Stomach (tissue), 9 donors: ENCODE results near the gene MYOG. TPM values are rescaled to one million over a fixed set of nuclear protein-coding genes. Genes with fewer than 3 reads are reported as not detected.

ENCODE experiments used
- DNase-seq, 2 donors: peaks; one replicate each; pipeline versions ENCODE4 v3.0.0 to v3.0.0-alpha.2; 2013 to 2019
- H3K27ac ChIP-seq, 5 donors: fragments of 200-600 bp in 4 of 5; sonication (generic) in 4 of 5; one replicate each; pipeline ENCODE4 v1.5.1; 2013 to 2019; ENCODE audit warnings: mild to moderate bottlenecking in 1 of 5, moderate library complexity in 1 of 5
- H3K27me3 ChIP-seq, 3 donors: fragments of 200-600 bp; sonication (generic); one replicate each; pipeline ENCODE4 v1.5.1; 2017 to 2019; ENCODE audit warnings: mixed run types in 1 of 3
- H3K36me3 ChIP-seq, 4 donors: fragments of 200-600 bp; sonication (generic); 1 replicate in 3 of 4; 2 replicates in 1 of 4; pipeline ENCODE4 v1.5.1; 2016 to 2019
- H3K4me1 ChIP-seq, 4 donors: fragments of 200-600 bp; sonication (generic); one replicate each; pipeline ENCODE4 v1.5.1; 2016 to 2019
- H3K4me3 ChIP-seq, 4 donors: fragments of 200-600 bp; sonication (generic) in 3 of 4; one replicate each; pipeline ENCODE4 v1.5.1; 2016 to 2019; ENCODE audit warnings: mild to moderate bottlenecking in 1 of 4
- H3K9me3 ChIP-seq, 4 donors: fragments of 200-600 bp; sonication (generic); one replicate each; pipeline ENCODE4 v1.5.1; 2016 to 2019
- EP300 ChIP-seq: sonication (generic); formaldehyde crosslinking; IDR thresholded peaks from one replicate; pipeline ENCODE4 v1.6.1; 2017; ENCODE audit warnings: antibody characterized with exemption
- POLR2A ChIP-seq, 4 donors: fragments of 450-650 bp; IDR thresholded peaks; one replicate each; pipeline ENCODE4 v1.6.1; 2016; ENCODE audit warnings: antibody characterized with exemption in 4 of 4, control low read depth in 2 of 4, mild to moderate bottlenecking in 1 of 4, moderate library complexity in 1 of 4
- POLR2AphosphoS5 ChIP-seq, 3 donors: sonication (generic); formaldehyde crosslinking; IDR thresholded peaks; one replicate each; pipeline ENCODE4 v1.6.1; 2016; ENCODE audit warnings: antibody characterized with exemption in 3 of 3
- WGBS, 5 donors: extraction: QIAGEN DNeasy Blood & Tissue Kit in 3 of 5; methylation state at CpG; one replicate each; pipeline versions ENCODE4 v1.1.5 to v1.1.7; 2013 to 2018; 5-methylcytosine and 5-hydroxymethylcytosine counted together
- intact Hi-C: fragments of 100-400 bp; cut with DNase I; formaldehyde crosslinking; loops from one replicate; pipeline ENCODE4 v1.15.1; 2023; ENCODE audit warnings: low total_unique reads
- polyA plus RNA-seq, 3 donors: library from polyadenylated mRNA; stranded (reverse); fragments of 200-250 nt; gene quantifications; one replicate each; pipeline ENCODE4 v1.2.3, GENCODE V29; 2013
- total RNA-seq, 5 donors: library from RNA; depleted of rRNA; stranded (reverse); fragments of >200 nt; gene quantifications; one replicate each; pipeline versions ENCODE4 v1.1.0 to v1.2.3, GENCODE V29; 2014 to 2016
- TF ChIP-seq, protein P1 (sequence below), 7 experiments: fragments of 450-650 bp in 4 of 7; fragments of 200-600 bp in 3 of 7; sonication (generic) in 3 of 7; IDR thresholded peaks; one replicate each; pipeline ENCODE4 v1.5.1; 2016 to 2019; ENCODE audit warnings: antibody characterized with exemption in 7 of 7, control low read depth in 2 of 7, mild to moderate bottlenecking in 1 of 7
- donor health status: healthy with polysubstance abuse.
- donor health status: Bipolar disorder and iron deficiency.
- donor health status: healthy.

Gene MYOG
- total and polyA plus RNA-seq, 8 donors, result not detected

GRCh38 chr1:203033917-203034316 is 51.9 kb downstream of the MYOG start:
- Histone ChIP-seq H3K4me3 (no peak overlapping the region), H3K36me3 (no peaks in the 10 kb centered on the region), H3K27ac (no peak overlapping the region), H3K4me1 (peaks cover 0 to 36% (median 14%) of the 10 kb centered on the region in 4 donors), H3K27me3 (peaks cover 0 to 12% (median 0%) of the 10 kb centered on the region in 3 donors), H3K9me3 (no peaks in the 10 kb centered on the region)
- intact Hi-C loops, result no loop called here
- WGBS, 5 donors, result 75 to 89% (median 86%) methylated on average over 2 of the region's 2 CpGs
- DNase-seq, result no peak
- TF ChIP-seq, protein P1, sequence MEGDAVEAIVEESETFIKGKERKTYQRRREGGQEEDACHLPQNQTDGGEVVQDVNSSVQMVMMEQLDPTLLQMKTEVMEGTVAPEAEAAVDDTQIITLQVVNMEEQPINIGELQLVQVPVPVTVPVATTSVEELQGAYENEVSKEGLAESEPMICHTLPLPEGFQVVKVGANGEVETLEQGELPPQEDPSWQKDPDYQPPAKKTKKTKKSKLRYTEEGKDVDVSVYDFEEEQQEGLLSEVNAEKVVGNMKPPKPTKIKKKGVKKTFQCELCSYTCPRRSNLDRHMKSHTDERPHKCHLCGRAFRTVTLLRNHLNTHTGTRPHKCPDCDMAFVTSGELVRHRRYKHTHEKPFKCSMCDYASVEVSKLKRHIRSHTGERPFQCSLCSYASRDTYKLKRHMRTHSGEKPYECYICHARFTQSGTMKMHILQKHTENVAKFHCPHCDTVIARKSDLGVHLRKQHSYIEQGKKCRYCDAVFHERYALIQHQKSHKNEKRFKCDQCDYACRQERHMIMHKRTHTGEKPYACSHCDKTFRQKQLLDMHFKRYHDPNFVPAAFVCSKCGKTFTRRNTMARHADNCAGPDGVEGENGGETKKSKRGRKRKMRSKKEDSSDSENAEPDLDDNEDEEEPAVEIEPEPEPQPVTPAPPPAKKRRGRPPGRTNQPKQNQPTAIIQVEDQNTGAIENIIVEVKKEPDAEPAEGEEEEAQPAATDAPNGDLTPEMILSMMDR (IDR thresholded peaks at IDR 0.05), result no peak
- TF ChIP-seq POLR2AphosphoS5 (IDR thresholded peaks at IDR 0.05) (no peak), EP300 (no peak), POLR2A (IDR thresholded peaks at IDR 0.05) (no peak)

DNA sequence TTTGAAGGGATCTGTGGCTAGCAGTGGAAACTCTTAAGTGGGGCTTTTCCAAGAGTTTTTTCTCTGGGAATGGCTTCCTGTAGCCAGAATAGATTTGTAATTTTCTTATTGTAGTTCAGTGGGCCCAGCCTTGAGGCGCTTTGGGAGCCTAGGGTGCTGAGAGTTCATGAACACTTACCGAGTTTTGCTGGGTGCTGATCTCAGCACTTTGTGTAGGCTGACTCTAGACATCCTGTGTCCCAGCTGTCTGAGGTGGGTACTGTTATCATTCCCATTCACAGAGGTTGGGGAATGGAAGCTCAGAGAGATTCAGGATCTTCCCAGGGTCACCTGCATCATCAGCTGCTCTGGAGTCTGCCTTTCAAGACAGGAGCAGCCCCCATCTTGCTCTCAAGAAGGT is 52.5 kb downstream of the MYOG start:
- no peak for TF ChIP-seq EP300
- no peak for TF ChIP-seq POLR2A (IDR thresholded peaks at IDR 0.05)
- TF ChIP-seq, protein P1 (IDR thresholded peaks at IDR 0.05), result no peak
- no peak for TF ChIP-seq POLR2AphosphoS5 (IDR thresholded peaks at IDR 0.05)
- Histone ChIP-seq H3K4me3 (no peak overlapping the region), H3K36me3 (no peaks in the 10 kb centered on the region), H3K27ac (no peak overlapping the region), H3K9me3 (no peaks in the 10 kb centered on the region), H3K27me3 (peaks cover 0 to 8% (median 0%) of the 10 kb centered on the region in 3 donors), H3K4me1 (peaks cover 0 to 36% (median 12%) of the 10 kb centered on the region in 4 donors)
- intact Hi-C loops, result no loop called here
- WGBS, 5 donors, result 80 to 94% (median 89%) methylated on average over 2 of the region's 2 CpGs
- no peak for DNase-seq

Other genes starting within 250 kb of the MYOG start
- gene RABIF, start 196.9 kb downstream of the MYOG start, total RNA-seq, result 1 to 10 TPM in 2 of 5 donors, under 1 TPM in 1, not detected in 2; 0.45 to 5.1 (median 4.2) TPM
- 1 to 10 TPM; 4.9 to 9.1 (median 6.1) TPM for gene RABIF, start 196.9 kb downstream of the MYOG start, polyA plus RNA-seq
- gene KLHL12, start 158.8 kb downstream of the MYOG start, total RNA-seq, result 10 to 100 TPM; 15.4 to 97.3 (median 29.2) TPM
- gene KLHL12, start 158.8 kb downstream of the MYOG start, polyA plus RNA-seq, result 10 to 100 TPM; 10.4 to 13.0 (median 12.5) TPM
- 100 to 1,000 TPM in 1 of 5 donors, 10 to 100 TPM in 4; 46.1 to 112 (median 70.6) TPM for gene ADIPOR1, start 127.7 kb downstream of the MYOG start, total RNA-seq
- gene ADIPOR1, start 127.7 kb downstream of the MYOG start, polyA plus RNA-seq, result 10 to 100 TPM; 55.8 to 69.7 (median 60.5) TPM
- 10 to 100 TPM; 17.7 to 89.8 (median 49.6) TPM for gene CYB5R1, start 118.8 kb downstream of the MYOG start, total RNA-seq
- gene CYB5R1, start 118.8 kb downstream of the MYOG start, polyA plus RNA-seq, result 10 to 100 TPM; 38.6 to 54.0 (median 45.1) TPM
- 100 to 1,000 TPM in 2 of 5 donors, 10 to 100 TPM in 3; 33.3 to 177 (median 77.2) TPM for gene TMEM183A, start 78.6 kb downstream of the MYOG start, total RNA-seq
- 10 to 100 TPM; 36.0 to 60.5 (median 52.1) TPM for gene TMEM183A, start 78.6 kb downstream of the MYOG start, polyA plus RNA-seq
- 1 to 10 TPM in 2 of 5 donors, under 1 TPM in 2, not detected in 1; 0.29 to 2.2 (median 1.2) TPM for gene PPFIA4, start 59.5 kb downstream of the MYOG start, total RNA-seq
- under 1 TPM; 0.31 to 0.95 (median 0.37) TPM for gene PPFIA4, start 59.5 kb downstream of the MYOG start, polyA plus RNA-seq
- gene ADORA1, start 41.7 kb upstream of the MYOG start, total RNA-seq, result 1 to 10 TPM in 2 of 5 donors, under 1 TPM in 1, not detected in 2; 0.18 to 3.1 (median 1.2) TPM
- gene ADORA1, start 41.7 kb upstream of the MYOG start, polyA plus RNA-seq, result 1 to 10 TPM in 2 of 3 donors, under 1 TPM in 1; 0.30 to 4.2 (median 3.7) TPM
- not detected for gene MYBPH, start 89.8 kb upstream of the MYOG start, total RNA-seq
- gene MYBPH, start 89.8 kb upstream of the MYOG start, polyA plus RNA-seq, result under 1 TPM in 2 of 3 donors, not detected in 1; 0.05 to 0.19 TPM
- 1 to 10 TPM in 2 of 5 donors, not detected in 3; 1.1 to 3.9 TPM for gene CHI3L1, start 100.7 kb upstream of the MYOG start, total RNA-seq
- gene CHI3L1, start 100.7 kb upstream of the MYOG start, polyA plus RNA-seq, result 10 to 100 TPM in 1 of 3 donors, 1 to 10 TPM in 2; 2.0 to 28.1 (median 6.0) TPM
- gene CHIT1, start 143.7 kb upstream of the MYOG start, total RNA-seq, result under 1 TPM in 1 of 5 donors, not detected in 4; 0.18 TPM
- under 1 TPM in 1 of 3 donors, not detected in 2; 0.05 TPM for gene CHIT1, start 143.7 kb upstream of the MYOG start, polyA plus RNA-seq
- gene BTG2, start 219.5 kb upstream of the MYOG start, total RNA-seq, result 100 to 1,000 TPM in 3 of 5 donors, 10 to 100 TPM in 2; 80.2 to 231 (median 113) TPM
- 10 to 100 TPM; 46.4 to 78.9 (median 58.6) TPM for gene BTG2, start 219.5 kb upstream of the MYOG start, polyA plus RNA-seq